SK-N-SH (cell line): ENCODE data around the gene STRIT1. TPM values are rescaled to one million over a fixed set of nuclear protein-coding genes. Genes with fewer than 3 reads are reported as not detected.

Experiments used
- CTCF ChIA-PET: fragments of 300-600, 350-600 bp; formaldehyde crosslinking; extraction: SDS; loops from one replicate; lab custom pipeline; 2021; lab: Yijun Ruan, JAX
- POLR2A ChIA-PET: fragments of 350-600 bp; sonication (Branson Sonifier 250); formaldehyde crosslinking; extraction: SDS; loops from one replicate; lab custom pipeline; 2020; ENCODE audit warnings: antibody characterized with exemption, inconsistent platforms; lab: Yijun Ruan, JAX
- DNase-seq: peaks from one replicate; pipeline ENCODE4 v3.0.0; 2012
- H2AFZ ChIP-seq: fragments of 200-600 bp; sonication (generic); 2 replicates; pipeline ENCODE4 v1.8.1; 2016; ENCODE audit warnings: antibody characterized with exemption, mild to moderate bottlenecking, low read depth
- H3F3A ChIP-seq: fragments of 200-600 bp; sonication (generic); replicated peaks from 2 replicates; pipeline ENCODE3; 2016; ENCODE audit warnings: antibody characterized with exemption, mild to moderate bottlenecking; ENCODE audit not compliant: insufficient read depth
- H3K27ac ChIP-seq, 2 experiments: fragments of 200-500 bp in 1 of 2; fragments of 200-600 bp in 1 of 2; sonication (Bioruptor generic) in 1 of 2; sonication (generic), shearing (Covaris generic) in 1 of 2; 2 replicates each; pipeline versions ENCODE4 v1.5.1 to v1.6.1; 2014 to 2016; ENCODE audit warnings: low read depth in 2 of 2, inconsistent platforms in 1 of 2, low read length in 1 of 2, mild to moderate bottlenecking in 1 of 2, mixed read lengths in 1 of 2
- H3K27me3 ChIP-seq: fragments of 200-600 bp; sonication (generic), shearing (Covaris generic); 2 replicates; pipeline ENCODE4 v1.6.1; 2016; ENCODE audit warnings: mixed run types; ENCODE audit not compliant: insufficient read depth
- H3K36me3 ChIP-seq, 2 experiments: fragments of 200-500 bp in 1 of 2; fragments of 200-600 bp in 1 of 2; sonication (Bioruptor generic) in 1 of 2; sonication (generic) in 1 of 2; replicated peaks in 1 of 2; 2 replicates each; pipeline versions ENCODE3 to v1.5.1; 2014 to 2016; ENCODE audit warnings: low read length in 1 of 2, mild to moderate bottlenecking in 1 of 2; ENCODE audit not compliant: insufficient read depth in 2 of 2, control insufficient read depth in 1 of 2
- H3K4me1 ChIP-seq, 2 experiments: fragments of 200-500 bp in 1 of 2; fragments of 200-600 bp in 1 of 2; sonication (Bioruptor generic) in 1 of 2; sonication (generic), shearing (Covaris generic) in 1 of 2; 2 replicates each; pipeline versions ENCODE4 v1.5.1 to v1.6.1; 2014 to 2016; ENCODE audit warnings: low read depth in 1 of 2, low read length in 1 of 2, mixed run types in 1 of 2; ENCODE audit not compliant: insufficient read depth in 2 of 2, control insufficient read depth in 1 of 2
- H3K4me2 ChIP-seq: fragments of 200-600 bp; sonication (generic), shearing (Covaris generic); 2 replicates; pipeline ENCODE4 v1.6.1; 2017; ENCODE audit warnings: mixed run types
- H3K4me3 ChIP-seq, 2 experiments: fragments of 200-500 bp in 1 of 2; fragments of 200-600 bp in 1 of 2; sonication (Bioruptor generic) in 1 of 2; sonication (generic), shearing (Covaris generic) in 1 of 2; 2 replicates each; pipeline versions ENCODE4 v1.5.1 to v1.8.1; 2014 to 2016; ENCODE audit warnings: low read depth in 2 of 2, inconsistent platforms in 1 of 2, low read length in 1 of 2, mild to moderate bottlenecking in 1 of 2, mixed read lengths in 1 of 2, moderate library complexity in 1 of 2
- H3K79me2 ChIP-seq: fragments of 200-600 bp; sonication (generic); 2 replicates; pipeline ENCODE4 v1.8.1; 2017; ENCODE audit warnings: mild to moderate bottlenecking; ENCODE audit not compliant: insufficient read depth
- H3K9ac ChIP-seq: fragments of 200-600 bp; sonication (generic); 2 replicates; pipeline ENCODE4 v1.6.1; 2017; ENCODE audit warnings: mixed run types
- H3K9me2 ChIP-seq: fragments of 200-600 bp; sonication (generic); 2 replicates; pipeline ENCODE4 v1.6.1; 2017; ENCODE audit warnings: mixed run types
- H3K9me3 ChIP-seq: fragments of 200-600 bp; sonication (generic); 2 replicates; pipeline ENCODE4 v1.6.1; 2017; ENCODE audit warnings: mixed run types, mild to moderate bottlenecking, moderate library complexity
- H4K20me1 ChIP-seq: fragments of 200-600 bp; sonication (generic); 2 replicates; pipeline ENCODE4 v1.6.1; 2017; ENCODE audit warnings: mild to moderate bottlenecking, mixed run types; ENCODE audit not compliant: insufficient read depth
- ELF1 ChIP-seq: IDR thresholded peaks from 2 replicates; pipeline ENCODE4 v1.4.0; 2012
- EZH2phosphoT487 ChIP-seq: fragments of 200-600 bp; sonication (generic); IDR thresholded peaks from 2 replicates; pipeline ENCODE4 v1.6.1; 2017; ENCODE audit warnings: low read depth, mixed run types, mild to moderate bottlenecking, antibody characterized with exemption, moderate library complexity, borderline replicate concordance
- FOSL2 ChIP-seq: IDR thresholded peaks from 2 replicates; pipeline ENCODE4 v1.4.0; 2012; ENCODE audit warnings: low read depth, mild to moderate bottlenecking, moderate library complexity, borderline replicate concordance
- FOXJ3 ChIP-seq: sonication (generic); formaldehyde crosslinking; IDR thresholded peaks from 2 replicates; pipeline ENCODE4 v1.5.1; 2020; ENCODE audit warnings: mild to moderate bottlenecking, missing genetic modification reagents
- FOXM1 ChIP-seq: IDR thresholded peaks from 2 replicates; pipeline ENCODE4 v1.4.0; 2012; ENCODE audit warnings: low read depth, mild to moderate bottlenecking
- GATA2 ChIP-seq: sonication (generic); formaldehyde crosslinking; IDR thresholded peaks from 2 replicates; pipeline ENCODE4 v1.5.0; 2020; ENCODE audit warnings: mild to moderate bottlenecking, missing genetic modification reagents
- IRF3 ChIP-seq: fragments of 150-350 bp; IDR thresholded peaks from 2 replicates; pipeline ENCODE4 v1.6.1; 2016; ENCODE audit warnings: mild to moderate bottlenecking, low read depth, low read length
- JUND ChIP-seq: IDR thresholded peaks from 2 replicates; pipeline ENCODE4 v1.4.0; 2012
- MAX ChIP-seq: IDR thresholded peaks from 2 replicates; pipeline ENCODE4 v1.4.0; 2012; ENCODE audit warnings: low read depth
- MXI1 ChIP-seq: IDR thresholded peaks from 2 replicates; pipeline ENCODE4 v1.6.1; 2012; ENCODE audit warnings: mild to moderate bottlenecking, low read depth, low read length, improper control_type of control experiment
- PBX3 ChIP-seq: IDR thresholded peaks from 2 replicates; pipeline ENCODE4; 2012
- RCOR1 ChIP-seq: fragments of 150-350 bp; IDR thresholded peaks from 2 replicates; pipeline ENCODE4 v1.6.1; 2017; ENCODE audit warnings: antibody characterized with exemption, low read length
- SIN3A ChIP-seq: IDR thresholded peaks from 2 replicates; pipeline ENCODE4 v1.6.1; 2012; ENCODE audit warnings: low read depth, mild to moderate bottlenecking, low read length, moderate library complexity, borderline replicate concordance
- SMC3 ChIP-seq: IDR thresholded peaks from 2 replicates; pipeline ENCODE4 v1.6.1; 2012; ENCODE audit warnings: low read depth, low read length, improper control_type of control experiment
- TAF1 ChIP-seq: IDR thresholded peaks from 2 replicates; pipeline ENCODE4 v1.6.1; 2012; ENCODE audit warnings: low read depth, mild to moderate bottlenecking, low read length, moderate library complexity, borderline replicate concordance
- TEAD4 ChIP-seq: IDR thresholded peaks from 2 replicates; pipeline ENCODE4 v1.4.0; 2012; ENCODE audit warnings: mild to moderate bottlenecking, borderline replicate concordance; ENCODE audit not compliant: insufficient read depth
- USF1 ChIP-seq: IDR thresholded peaks from 2 replicates; pipeline ENCODE4 v1.4.0; 2012; ENCODE audit warnings: low read depth, borderline replicate concordance
- USF2 ChIP-seq: fragments of 150-350 bp; IDR thresholded peaks from 2 replicates; pipeline ENCODE4 v1.6.1; 2017; ENCODE audit warnings: antibody characterized with exemption, low read length, low read depth, borderline replicate concordance
- YY1 ChIP-seq: IDR thresholded peaks from 2 replicates; pipeline ENCODE4 v1.4.0; 2012; ENCODE audit warnings: low read depth, mild to moderate bottlenecking
- ZBTB33 ChIP-seq: IDR thresholded peaks from 2 replicates; pipeline ENCODE4 v1.4.0; 2012; ENCODE audit warnings: low read depth, borderline replicate concordance
- WGBS: methylation state at CpG from one replicate; pipeline ENCODE4 v1.1.6; 2017; ENCODE audit warnings: low lambda C conversion rate; 5-methylcytosine and 5-hydroxymethylcytosine counted together
- polyA plus RNA-seq, 3 experiments: library from polyadenylated mRNA; depleted of rRNA; stranded (reverse); fragments of >200 nt; gene quantifications; 2 replicates each; pipeline ENCODE4 v1.2.3, GENCODE V29; 2012

Gene STRIT1
- polyA plus RNA-seq, 1 of the 3 experiments (the other 2 are of a cell fraction): not detected

- ChIA-PET POLR2A (no interaction called here), CTCF (interaction anchor here (0.9 to 4.5 kb wide), 6 partner anchors 9 to 47 kb away, joined by 3 to 33 read pairs (median 3); no protein-coding TSS in a partner anchor)
- H3K4me1 ChIP-seq: peaks cover 0 to 48% of the 10 kb centered on the region in 2 experiments; a peak in 2 of 4 replicates
- no peak for DNase-seq
- H3K9ac ChIP-seq: no peak overlapping the region
- no peak overlapping the region for H3K4me3 ChIP-seq
- H3K36me3 ChIP-seq: no peaks in the 10 kb centered on the region
- no peaks in the 10 kb centered on the region for H3K27me3 ChIP-seq
- 73% methylated on average over 3 of the region's 3 CpGs for WGBS
- H3K79me2 ChIP-seq: no peaks in the 10 kb centered on the region
- H3K9me3 ChIP-seq: no peaks in the 10 kb centered on the region
- no peak overlapping the region for H3K4me2 ChIP-seq
- no peaks in the 10 kb centered on the region for H3K9me2 ChIP-seq
- H3F3A ChIP-seq: no peaks in the 10 kb centered on the region
- H2AFZ ChIP-seq: no peak overlapping the region
- H4K20me1 ChIP-seq: no peaks in the 10 kb centered on the region
- peak overlapping the region in 1 of 2 experiments; percentile 98; a peak in 2 of 4 replicates for H3K27ac ChIP-seq
- TF ChIP-seq JUND: no peak
- no peak for TF ChIP-seq IRF3
- no peak for TF ChIP-seq MAX
- no peak for TF ChIP-seq RCOR1
- TF ChIP-seq TEAD4: no peak
- no peak for TF ChIP-seq USF2
- TF ChIP-seq FOXJ3 (CRISPR knock-in tag): no peak
- TF ChIP-seq MXI1: no peak
- TF ChIP-seq SMC3: no peak
- no peak for TF ChIP-seq EZH2phosphoT487
- no peak for TF ChIP-seq FOXM1
- TF ChIP-seq ZBTB33: no peak
- no peak for TF ChIP-seq TAF1
- no peak for TF ChIP-seq PBX3
- TF ChIP-seq USF1: no peak
- TF ChIP-seq SIN3A: no peak
- TF ChIP-seq YY1: no peak
- TF ChIP-seq ELF1: no peak
- no peak for TF ChIP-seq GATA2 (CRISPR knock-in tag)
- no peak for TF ChIP-seq FOSL2
Measured at GRCh38 chr3:155335724-155336354, 42.4 kb upstream of the STRIT1 start.
